Kidney capillary endothelial cell (primary cell): ENCODE data around the gene GRB10.
A peak's percentile ranks its signal among the peaks of the same experiment; 100 is the strongest.

Source experiments
- DNase-seq: peaks from one replicate; pipeline ENCODE4 v3.0.0-alpha.2; 2018; ENCODE audit warnings: low spot score

Gene GRB10

GRCh38 chr7:50688226-50688590 is 94.5 kb downstream of the GRB10 start:
- no peak for DNase-seq

GRCh38 chr7:50687575-50688225 is 95.0 kb downstream of the GRB10 start:
- no peak for DNase-seq

- no peak for DNase-seq
Measured at GRCh38 chr7:50687096-50687495, 95.6 kb downstream of the GRB10 start.

- DNase-seq = no peak
Measured at GRCh38 chr7:50685135-50686065, 97.3 kb downstream of the GRB10 start.

GRCh38 chr7:50684713-50685075 is 98.0 kb downstream of the GRB10 start:
- DNase-seq = no peak

- peak; percentile 50 for DNase-seq
Measured at GRCh38 chr7:50684011-50684712, 98.5 kb downstream of the GRB10 start.

- no peak for DNase-seq
Measured at GRCh38 chr7:50682573-50682972, 100.1 kb downstream of the GRB10 start.

GRCh38 chr7:50682079-50682478 is 100.6 kb downstream of the GRB10 start:
- no peak for DNase-seq

GRCh38 chr7:50681432-50682045 is 101.2 kb downstream of the GRB10 start:
- no peak for DNase-seq

- DNase-seq = no peak
Measured at GRCh38 chr7:50679218-50680007, 103.3 kb downstream of the GRB10 start.

GRCh38 chr7:50678586-50678985 is 104.1 kb downstream of the GRB10 start:
- DNase-seq = no peak

- DNase-seq = no peak
Measured at GRCh38 chr7:50677638-50677996, 105.1 kb downstream of the GRB10 start.

GRCh38 chr7:50676740-50677637 is 105.7 kb downstream of the GRB10 start:
- DNase-seq = no peak

GRCh38 chr7:50676079-50676478 is 106.6 kb downstream of the GRB10 start:
- no peak for DNase-seq

GRCh38 chr7:50674896-50675835 is 107.5 kb downstream of the GRB10 start:
- no peak for DNase-seq

GRCh38 chr7:50674299-50674698 is 108.4 kb downstream of the GRB10 start:
- DNase-seq = no peak

- no peak for DNase-seq
Measured at GRCh38 chr7:50673096-50673495, 109.6 kb downstream of the GRB10 start.

GRCh38 chr7:50672045-50672444 is 110.7 kb downstream of the GRB10 start:
- DNase-seq = no peak

- DNase-seq = no peak
Measured at GRCh38 chr7:50671386-50671785, 111.3 kb downstream of the GRB10 start.

GRCh38 chr7:50669890-50670289 is 112.8 kb downstream of the GRB10 start:
- no peak for DNase-seq
